Stimulated activated CD8-positive, alpha-beta memory T cell treated with anti-CD3 and anti-CD28 coated beads, Interleukin-15, amount 100 ng/mL, for 4 hours (primary cell): ENCODE data around the gene OR2B3.
"Not testable (repeated sequence)": the region's sequence is repeated elsewhere in the genome, so short reads cannot be mapped to it uniquely, and the experiment has no call there.

ENCODE experiments used
- DNase-seq, 2 donors: peaks; one replicate each; pipeline ENCODE4 v3.0.0-alpha.2; 2020; ENCODE audit warnings: low read depth in 2 of 2

The OR2B3 gene, protein sequence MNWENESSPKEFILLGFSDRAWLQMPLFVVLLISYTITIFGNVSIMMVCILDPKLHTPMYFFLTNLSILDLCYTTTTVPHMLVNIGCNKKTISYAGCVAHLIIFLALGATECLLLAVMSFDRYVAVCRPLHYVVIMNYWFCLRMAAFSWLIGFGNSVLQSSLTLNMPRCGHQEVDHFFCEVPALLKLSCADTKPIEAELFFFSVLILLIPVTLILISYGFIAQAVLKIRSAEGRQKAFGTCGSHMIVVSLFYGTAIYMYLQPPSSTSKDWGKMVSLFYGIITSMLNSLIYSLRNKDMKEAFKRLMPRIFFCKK

DNA sequence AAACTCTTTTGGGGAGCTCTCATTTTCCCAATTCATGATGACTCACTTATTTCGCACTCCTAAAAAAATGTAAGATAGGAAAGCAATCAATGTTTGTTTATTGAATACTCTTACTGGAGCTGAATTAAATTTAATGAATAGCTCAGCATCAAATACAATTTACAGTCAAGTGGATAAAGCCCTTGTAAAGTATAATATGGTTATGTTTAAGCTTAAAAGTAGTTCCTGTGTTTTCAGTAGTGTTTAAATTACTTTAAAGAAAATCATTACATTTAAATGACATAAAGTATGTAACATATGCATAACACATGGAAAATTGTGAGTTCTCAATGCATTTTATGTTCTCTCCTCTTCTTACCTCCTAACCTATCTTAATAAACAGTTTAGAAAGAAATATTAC is at the start of gene OR2B3:
TSS of gene OR2B3 (minus strand) at position 101 of the 400 bp plus-strand sequence. CDS start at position 36, 65 bp downstream.
- no peak for DNase-seq

DNA sequence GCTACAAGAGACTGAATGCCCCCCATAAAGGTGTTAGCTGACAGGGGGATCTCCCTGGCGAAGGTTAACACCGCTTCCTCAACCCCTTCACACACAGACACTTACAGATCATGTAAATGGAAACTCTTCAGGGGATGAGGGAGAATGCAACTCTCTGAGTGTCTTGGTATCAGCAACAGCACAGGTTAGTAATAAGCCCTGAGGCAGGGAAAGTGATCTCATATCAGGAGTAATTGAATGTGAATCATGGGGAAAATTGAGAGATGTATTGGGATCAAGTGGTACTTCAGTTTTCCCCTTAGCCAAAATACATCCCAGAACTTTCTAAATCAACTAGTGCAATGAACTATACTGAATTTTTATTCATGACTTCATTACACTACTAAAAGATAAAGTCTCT is 44.6 kb upstream of the OR2B3 start:
- no peak for DNase-seq

DNA sequence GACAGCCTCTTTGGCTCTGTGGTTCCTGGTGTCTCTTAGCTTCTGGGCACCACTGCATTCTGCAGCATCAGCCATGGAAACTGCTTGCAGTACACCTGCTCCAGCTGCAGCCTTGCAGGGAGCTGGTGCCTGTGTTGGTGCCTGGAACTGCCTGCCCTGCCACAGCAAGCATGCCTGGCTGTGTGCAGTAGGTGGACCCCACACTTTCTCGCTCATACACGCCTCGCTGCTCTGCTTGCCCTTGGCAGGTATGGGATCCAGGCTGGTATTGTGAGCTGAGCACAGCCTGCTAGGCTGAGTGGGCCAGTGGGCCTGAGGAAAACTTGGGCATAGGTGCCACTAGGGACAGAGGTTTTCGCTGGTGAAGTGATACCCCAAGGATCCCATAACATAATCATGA is 43.5 kb upstream of the OR2B3 start:
- no peak for DNase-seq

DNA sequence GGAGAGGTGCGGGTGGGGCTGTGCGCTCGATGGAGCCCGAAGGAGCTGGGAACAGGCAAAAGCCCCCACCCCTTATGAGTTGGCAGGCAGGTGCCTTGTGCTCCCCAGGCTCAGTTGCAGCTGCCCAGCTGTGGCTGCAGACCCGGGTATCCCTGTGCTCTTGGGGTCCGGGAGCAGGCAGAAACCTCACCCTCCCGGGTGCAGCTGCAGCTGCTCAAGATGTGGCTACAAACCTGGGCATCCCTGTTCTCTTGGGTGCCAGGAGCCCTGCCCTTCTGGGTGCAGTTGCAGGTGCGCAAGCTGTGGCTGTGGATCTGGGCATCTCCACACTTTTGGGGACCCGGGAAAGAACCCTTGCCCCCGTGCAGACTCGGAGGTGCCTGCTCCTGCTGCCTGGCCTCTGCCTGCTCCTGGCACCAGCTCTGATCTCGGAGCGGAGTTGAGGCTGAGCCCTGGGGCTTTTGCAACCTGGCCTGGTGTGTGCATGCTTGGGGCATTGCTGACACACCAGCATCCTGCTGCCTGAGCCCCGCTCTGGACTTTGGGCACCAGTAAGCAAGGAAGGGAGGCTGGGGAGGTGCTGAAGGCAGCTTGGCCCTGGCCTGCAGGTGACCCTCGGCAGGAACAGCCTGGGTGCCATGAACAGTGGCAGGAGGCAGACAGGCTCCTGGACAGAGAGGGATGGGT is 42.4 kb upstream of the OR2B3 start:
- DNase-seq: no peak

DNA sequence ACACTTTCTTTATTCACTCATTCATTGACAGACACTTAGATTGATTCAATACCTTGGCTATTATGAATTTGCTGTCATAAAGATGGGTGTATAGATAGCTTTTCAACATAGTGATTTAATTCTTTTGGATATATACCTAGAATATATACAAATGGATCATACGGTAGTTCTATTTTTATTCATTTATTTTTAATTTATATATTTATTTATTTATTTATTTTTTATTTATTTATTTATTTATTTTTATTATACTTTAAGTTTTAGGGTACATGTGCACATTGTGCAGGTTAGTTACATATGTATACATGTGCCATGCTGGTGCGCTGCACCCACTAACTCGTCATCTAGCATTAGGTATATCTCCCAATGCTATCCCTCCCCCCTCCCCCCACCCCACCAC is 27.9 kb upstream of the OR2B3 start:
- DNase-seq: not testable (repeated sequence)

DNA sequence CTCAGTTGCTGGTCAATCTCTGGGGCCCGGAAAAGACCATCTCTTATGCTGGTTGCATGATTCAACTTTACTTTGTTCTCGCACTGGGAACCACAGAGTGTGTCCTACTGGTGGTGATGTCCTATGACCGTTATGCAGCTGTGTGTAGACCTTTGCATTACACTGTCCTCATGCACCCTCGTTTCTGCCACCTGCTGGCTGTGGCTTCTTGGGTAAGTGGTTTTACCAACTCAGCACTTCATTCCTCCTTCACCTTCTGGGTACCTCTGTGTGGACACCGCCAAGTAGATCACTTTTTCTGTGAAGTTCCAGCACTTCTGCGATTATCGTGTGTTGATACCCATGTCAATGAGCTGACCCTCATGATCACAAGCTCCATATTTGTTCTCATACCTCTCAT is 25.0 kb upstream of the OR2B3 start:
- DNase-seq: no peak

DNA sequence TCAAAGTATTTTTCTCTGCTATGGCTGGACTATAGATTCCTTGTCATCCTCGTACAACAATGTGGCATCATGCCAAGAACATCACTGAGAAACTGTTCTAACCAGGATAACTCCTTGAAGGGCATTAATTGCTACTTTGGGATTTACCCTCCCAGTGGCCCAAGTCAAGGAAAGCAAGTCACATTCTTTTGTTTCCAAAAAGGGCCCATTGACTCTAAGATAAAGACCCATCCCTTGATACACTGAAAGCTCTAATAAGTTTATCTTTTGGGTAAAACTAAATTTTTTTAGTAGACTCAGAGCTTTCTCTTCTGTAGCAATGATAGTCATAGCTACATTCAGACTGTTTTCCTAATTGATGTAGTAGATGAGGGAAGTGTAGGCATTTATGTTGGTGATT is 20.6 kb upstream of the OR2B3 start, which contains the start of gene OR2J3:
TSS of gene OR2J3 (plus strand) at position 301 of the 400 bp plus-strand sequence. CDS start 3,833 bp downstream, outside the sequence.
- DNase-seq: no peak

DNA sequence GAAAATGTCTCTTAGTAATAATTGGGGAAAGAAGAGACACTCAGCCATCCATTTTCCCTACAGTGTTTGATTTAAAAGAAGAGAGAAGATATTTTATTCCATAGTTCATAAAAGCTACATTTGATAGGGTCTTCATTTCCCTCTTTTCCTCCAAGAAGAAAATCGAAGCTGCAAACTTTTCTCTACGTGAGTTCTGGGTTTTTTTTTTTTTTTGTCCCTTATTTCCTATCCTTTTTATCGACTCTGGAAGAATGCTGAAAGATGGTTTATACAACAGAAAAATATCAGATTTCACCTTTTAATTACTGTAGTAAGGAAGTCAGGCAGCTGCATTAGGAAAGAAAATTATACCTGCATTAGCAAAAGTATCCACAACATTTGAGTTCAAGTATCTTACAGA is 12.1 kb upstream of the OR2B3 start, which contains the start of gene OR2J1:
TSS of gene OR2J1 (plus strand) at position 301 of the 400 bp plus-strand sequence. CDS start 1,453 bp downstream, outside the sequence.
- DNase-seq: no peak

DNA sequence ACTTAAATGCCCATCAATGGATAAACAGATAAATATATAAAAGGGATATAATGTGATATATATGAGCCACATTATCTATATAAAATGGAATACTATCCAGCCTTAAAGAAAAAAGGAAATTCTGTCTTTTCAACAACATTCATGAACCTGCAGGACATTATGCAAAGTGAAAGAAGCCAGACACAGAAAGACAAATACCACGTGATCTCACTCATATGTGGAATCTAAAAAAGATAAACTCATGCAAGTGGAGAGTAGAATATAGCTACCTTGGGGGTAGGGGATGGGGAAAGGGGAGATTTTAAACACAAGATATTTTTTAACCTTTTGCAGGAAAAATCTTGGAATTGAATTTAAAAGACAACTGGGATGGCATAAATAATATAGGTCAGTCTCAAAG is 10.7 kb upstream of the OR2B3 start:
- no peak for DNase-seq

DNA sequence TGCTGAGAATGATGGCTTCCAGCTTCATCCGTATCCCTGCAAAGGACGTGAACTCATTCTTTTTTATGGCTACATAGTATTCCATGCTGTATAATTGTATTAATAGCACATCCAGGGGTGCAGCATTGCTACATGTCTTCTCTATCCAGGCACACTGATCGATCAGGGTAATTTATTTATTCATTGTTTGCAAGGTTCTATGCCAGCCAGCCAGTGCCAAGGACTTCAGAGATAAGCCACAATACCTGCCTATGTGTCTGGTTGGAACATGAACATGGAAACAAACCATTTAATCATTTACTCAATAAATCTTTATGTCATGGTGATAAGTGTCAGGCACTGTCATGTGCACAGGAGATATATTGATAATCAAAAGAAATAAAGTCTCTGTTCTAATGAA is 5.8 kb upstream of the OR2B3 start:
- no peak for DNase-seq

DNA sequence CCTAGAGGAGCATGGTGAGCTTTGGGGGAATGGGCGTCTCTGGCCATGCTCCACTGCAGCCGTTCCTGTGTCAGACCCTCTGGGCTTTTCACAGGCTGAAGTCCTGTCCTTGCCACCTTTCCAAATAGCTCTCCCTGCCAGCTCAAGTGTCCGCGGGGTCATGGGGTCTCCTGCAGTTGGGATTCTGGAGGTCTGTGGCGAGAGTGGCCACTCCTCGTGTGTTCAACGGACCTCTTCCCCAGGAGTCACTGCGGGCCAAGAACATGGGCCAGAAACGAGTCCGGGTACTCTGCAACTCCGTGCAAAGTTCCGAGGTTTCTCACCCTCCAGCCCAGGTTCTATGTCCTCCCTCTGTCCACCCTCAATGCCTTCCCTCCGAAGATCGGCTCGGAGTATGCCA is 4.7 kb downstream of the OR2B3 start:
- DNase-seq: no peak

DNA sequence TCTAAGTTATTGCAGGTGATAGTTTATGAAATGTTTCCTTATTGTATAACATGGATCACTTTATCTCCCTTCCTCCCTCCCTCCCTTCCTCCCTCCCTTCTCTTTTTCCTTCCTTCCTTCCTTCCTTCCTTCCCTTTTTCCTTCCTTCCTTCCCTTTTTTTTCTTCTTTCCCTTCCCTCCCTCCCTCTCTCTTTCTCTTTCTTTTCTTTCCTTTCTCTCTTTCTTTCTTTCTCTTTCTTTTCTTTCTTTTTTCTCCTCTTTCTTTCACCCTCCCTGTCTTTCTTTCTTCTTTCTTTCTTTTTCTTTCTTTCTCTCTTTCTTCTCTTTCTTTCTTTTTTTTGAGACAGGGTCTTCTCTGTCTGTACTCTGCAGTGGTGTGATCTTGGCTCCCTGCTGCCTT is 5.8 kb downstream of the OR2B3 start:
- DNase-seq: no peak

DNA sequence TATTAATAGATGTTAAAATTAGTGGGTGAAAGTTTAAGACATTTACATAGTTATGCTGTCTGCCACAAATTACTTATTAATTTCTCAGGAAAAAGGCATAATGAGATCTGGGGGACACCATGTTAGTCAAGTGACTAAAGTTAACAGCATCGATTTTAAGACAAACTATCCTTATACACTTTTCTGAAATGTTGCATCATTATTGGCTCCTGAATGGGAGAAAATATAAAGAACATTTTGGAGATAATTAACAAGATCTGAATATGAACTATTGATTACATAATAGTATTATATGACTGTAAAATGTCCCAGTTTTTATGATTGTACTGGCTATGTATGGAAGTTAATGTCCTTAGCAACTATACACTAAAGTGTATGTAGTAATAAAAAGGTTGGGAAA is 7.9 kb downstream of the OR2B3 start:
- no peak for DNase-seq

DNA sequence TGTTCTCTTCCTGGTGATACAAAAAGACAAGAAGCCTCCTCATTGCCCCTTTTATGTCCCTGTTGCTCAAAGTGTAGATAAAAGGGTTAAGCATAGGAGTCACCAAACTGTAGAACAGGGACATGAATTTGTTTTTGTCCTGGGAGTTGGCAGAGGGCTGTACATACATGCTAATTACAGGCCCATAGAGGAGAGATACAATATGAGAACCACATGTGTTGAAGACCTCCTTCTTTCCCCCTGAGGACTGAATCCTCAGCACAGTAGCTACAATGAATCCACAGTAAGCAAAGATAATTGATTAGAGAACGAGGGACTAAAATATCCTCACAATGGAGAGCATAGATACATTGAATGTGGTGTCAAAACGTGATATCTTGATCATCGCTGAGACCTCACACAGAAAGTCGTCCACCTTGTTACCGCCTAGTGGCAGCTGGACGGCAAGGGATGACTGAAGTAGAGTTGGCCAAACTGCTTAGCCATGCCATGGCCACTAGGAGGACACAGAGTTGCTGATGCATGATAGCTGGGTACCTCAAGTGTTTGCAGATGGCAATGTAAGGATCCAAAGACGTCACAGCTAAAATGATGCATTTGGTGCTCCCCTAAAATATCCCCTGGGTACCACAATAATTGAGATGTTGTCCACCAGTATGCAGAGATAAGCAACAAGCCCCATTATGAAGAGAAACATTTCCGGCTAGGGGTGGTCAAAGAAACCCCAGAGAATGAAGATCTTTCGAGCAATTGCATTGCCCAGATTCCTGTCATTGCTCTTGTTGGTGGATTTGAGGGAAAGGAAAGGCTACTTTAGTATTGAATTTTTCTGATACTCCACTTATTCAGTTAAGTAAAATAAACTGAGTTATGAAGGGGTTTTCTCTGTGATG is 15.0 kb downstream of the OR2B3 start:
- no peak for DNase-seq

DNA sequence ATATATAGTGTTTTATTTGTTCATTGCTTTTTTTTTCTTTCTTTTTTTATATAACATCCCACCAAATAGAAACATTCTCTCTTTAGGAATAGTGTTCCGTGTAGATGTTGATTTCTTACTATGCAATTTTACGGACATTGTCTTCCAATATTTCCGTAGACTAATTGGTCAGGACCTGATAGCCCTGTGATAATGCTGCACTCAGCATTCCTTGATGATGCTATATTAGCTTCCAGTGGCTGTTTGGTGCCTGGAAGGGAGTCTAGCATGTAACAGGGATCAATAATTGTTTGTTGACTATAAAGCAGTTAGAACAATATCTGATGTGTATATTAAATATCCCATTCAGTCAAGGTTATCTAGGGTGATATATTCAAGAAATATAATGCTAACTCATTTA is 35.4 kb downstream of the OR2B3 start:
- no peak for DNase-seq

DNA sequence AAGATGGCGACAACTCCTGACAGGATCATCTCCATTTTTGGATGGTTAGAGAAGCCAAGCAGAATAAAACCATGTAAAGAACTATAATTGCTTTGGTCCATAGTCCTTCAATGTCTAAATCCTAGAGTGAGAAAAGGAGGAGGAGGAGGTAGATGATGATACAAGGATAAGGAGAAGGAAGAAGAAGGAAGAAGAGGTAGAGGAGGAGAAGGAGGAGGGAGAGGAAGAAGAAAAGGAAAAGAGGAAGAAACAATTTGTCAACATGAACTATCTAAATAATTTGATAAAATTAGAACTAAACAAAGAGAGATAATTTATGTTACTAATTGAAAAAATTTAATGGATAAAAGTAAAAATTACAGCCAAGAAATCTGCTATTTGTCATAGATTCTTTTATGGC is 42.0 kb downstream of the OR2B3 start, which contains the start of gene OR2W1:
TSS of gene OR2W1 (minus strand) at position 101 of the 400 bp plus-strand sequence. CDS start at position 101, 0 bp downstream.
- DNase-seq: no peak
